Ovary (tissue), 9 donors: ENCODE measurements around the gene SUSD5. TPM values are rescaled to one million over a fixed set of nuclear protein-coding genes. Genes with fewer than 3 reads are reported as not detected.
"Not testable (repeated sequence)": the region's sequence is repeated elsewhere in the genome, so short reads cannot be mapped to it uniquely, and the experiment has no call there.

Experiments used
- DNase-seq, 5 donors: peaks; one replicate each; pipeline ENCODE4 v3.0.0-alpha.2; 2019 to 2020
- H3K27ac ChIP-seq, 2 donors: fragments of 200-600 bp; one replicate each; pipeline versions ENCODE4 v1.5.1 to v1.8.0; 2019 to 2022
- H3K27me3 ChIP-seq: fragments of 200-600 bp; one replicate; pipeline ENCODE4 v1.8.0; 2022
- H3K36me3 ChIP-seq: fragments of 200-600 bp; sonication (generic); one replicate; pipeline ENCODE4 v1.5.1; 2019
- H3K4me1 ChIP-seq: one replicate; pipeline ENCODE4 v1.8.1; 2013; ENCODE audit warnings: mild to moderate bottlenecking, moderate library complexity; ENCODE audit not compliant: insufficient read depth
- H3K4me3 ChIP-seq: fragments of 200-600 bp; sonication (generic); one replicate; pipeline ENCODE4 v1.5.1; 2017
- H3K9me3 ChIP-seq, 2 donors: fragments of 200-600 bp in 1 of 2; sonication (generic) in 1 of 2; one replicate each; pipeline versions ENCODE4 v1.5.1 to v1.8.1; 2013 to 2019; ENCODE audit warnings: mild to moderate bottlenecking in 1 of 2, moderate library complexity in 1 of 2
- CTCF ChIP-seq, 3 donors: fragments of 450-650 bp in 2 of 3; fragments of 200-600 bp in 1 of 3; IDR thresholded peaks; one replicate each; pipeline versions ENCODE4 v1.5.1 to v1.8.0; 2016 to 2022; ENCODE audit warnings: antibody characterized with exemption in 3 of 3, mild to moderate bottlenecking in 1 of 3
- EP300 ChIP-seq: sonication (generic); formaldehyde crosslinking; IDR thresholded peaks from one replicate; pipeline ENCODE4 v1.6.1; 2017; ENCODE audit warnings: antibody characterized with exemption
- POLR2A ChIP-seq: fragments of 450-650 bp; IDR thresholded peaks from one replicate; pipeline ENCODE4 v1.6.1; 2017; ENCODE audit warnings: antibody characterized with exemption, mild to moderate bottlenecking, moderate library complexity
- WGBS, 3 donors: extraction: QIAGEN DNeasy Blood & Tissue Kit in 1 of 3; methylation state at CpG; one replicate each; pipeline versions ENCODE4 v1.1.5 to v1.1.7; 2013 to 2017; 5-methylcytosine and 5-hydroxymethylcytosine counted together
- intact Hi-C, 4 donors: fragments of 100-400 bp; cut with DNase I; formaldehyde crosslinking; loops; one replicate each; pipeline versions ENCODE4 v1.11.0 to v1.15.1; 2022 to 2023
- polyA plus RNA-seq, 2 donors: library from polyadenylated mRNA; stranded (reverse); fragments of 200-250 nt in 1 of 2; fragments of 350-450 nt in 1 of 2; fragmentation: Illumina TruSeq in 1 of 2; extraction: RNeasy Lipid Tissue Mini Kit (QIAGEN cat#74804) in 1 of 2; gene quantifications; one replicate each; pipeline ENCODE4 v1.2.3, GENCODE V29; 2013 to 2014
- total RNA-seq, 7 donors: library from RNA; depleted of rRNA in 2 of 7; stranded (reverse); fragments of >200 nt in 2 of 7; fragmentation: NEBNext Ultra II Directional in 3 of 7; extraction: Animal tissue kit (Norgen Biotek cat#: 25700) in 3 of 7; gene quantifications; one replicate each; pipeline versions ENCODE4 v1.1.0 to v1.2.4, GENCODE V29; 2016 to 2023
- donor health status: DM: no; HTN: no; CAD: no; lungs with moderate emphysema.
- donor health status: DM: no; HTN: no; CAD: no.
- donor health status: Bipolar disorder and iron deficiency.
- donor health status: DM: yes; HTN: yes; CAD: no.
- donor health status: DM: no; HTN: no; CAD: no.
- donor health status: DM: yes; HTN: yes; CAD: no.

SUSD5 gene
- total and polyA plus RNA-seq, 9 donors, result 0.24 to 16.0 (median 2.7) TPM

DNA sequence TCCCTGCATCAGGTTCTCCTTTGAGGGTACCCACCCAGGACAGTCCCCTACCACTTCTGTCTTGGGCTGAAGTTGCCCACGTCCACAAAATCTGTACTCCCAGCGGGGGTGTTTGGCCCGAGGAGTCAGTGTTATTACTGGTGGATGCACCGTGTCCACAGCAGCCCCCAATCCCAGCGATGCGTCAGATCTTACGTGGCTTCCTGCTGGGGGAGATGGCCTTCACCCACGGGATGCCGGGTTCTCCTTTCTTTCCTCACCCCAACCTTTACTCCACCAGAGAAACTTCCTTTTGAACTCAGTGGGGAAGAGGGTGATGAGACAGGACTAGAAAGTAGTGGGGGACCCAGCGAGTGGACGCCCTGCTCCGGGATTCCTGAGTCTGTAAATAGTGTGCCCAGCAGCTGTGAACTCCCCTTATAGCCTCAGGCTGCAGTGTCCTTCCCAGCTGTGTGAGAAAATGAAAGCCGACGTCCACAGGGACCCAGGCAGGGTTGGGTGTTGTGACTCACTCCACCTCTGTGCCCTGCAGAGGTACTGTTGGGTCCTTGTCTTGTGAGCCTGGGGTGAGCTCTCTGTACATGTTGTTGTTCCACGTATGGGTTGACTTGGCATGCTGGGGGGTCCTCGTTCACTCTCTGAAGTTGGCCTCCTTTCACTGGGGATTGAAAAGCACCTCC lies 73.2 kb downstream of the SUSD5 start:
- Histone ChIP-seq H3K9me3 (no peaks in the 10 kb centered on the region), H3K36me3 (no peaks in the 10 kb centered on the region), H3K4me3 (no peak overlapping the region), H3K27ac (no peak overlapping the region), H3K27me3 (no peaks in the 10 kb centered on the region), H3K4me1 (peaks cover 6% of the 10 kb centered on the region)
- TF ChIP-seq EP300, result no peak
- no peak for TF ChIP-seq POLR2A
- 93 to 97% (median 95%) methylated on average over 15 to 16 of the region's 16 CpGs for WGBS, 3 donors
- intact Hi-C loops, result no loop called here
- no peak for DNase-seq

DNA sequence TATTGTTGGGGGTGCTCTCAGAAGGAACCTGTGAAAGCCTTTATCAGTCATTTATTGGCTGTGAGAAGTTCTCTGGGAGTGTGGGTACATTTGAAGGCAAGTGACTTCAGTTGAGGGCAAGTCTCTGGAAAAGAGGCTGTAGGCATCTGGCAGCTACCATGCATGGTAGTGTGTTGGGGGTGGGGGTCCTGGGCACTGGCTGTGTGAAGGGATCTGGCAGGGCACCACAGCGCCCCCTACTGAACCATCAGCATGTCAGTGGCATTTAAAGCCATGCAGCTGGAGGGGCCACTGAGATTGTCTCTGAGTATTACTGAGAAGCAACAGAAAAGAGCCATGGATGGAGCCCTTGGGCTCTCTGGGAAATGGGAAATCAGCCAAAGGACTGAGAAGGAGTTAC lies 74.2 kb downstream of the SUSD5 start:
- Histone ChIP-seq H3K36me3 (no peaks in the 10 kb centered on the region), H3K9me3 (no peaks in the 10 kb centered on the region), H3K27me3 (no peaks in the 10 kb centered on the region), H3K27ac (no peak overlapping the region), H3K4me3 (no peak overlapping the region), H3K4me1 (peaks cover 6% of the 10 kb centered on the region)
- intact Hi-C loops, result no loop called here
- 33 to 53% (median 42%) methylated on average over 1 of the region's 1 CpG for WGBS, 3 donors
- TF ChIP-seq CTCF (IDR thresholded peaks at IDR 0.05), result no peak
- TF ChIP-seq POLR2A, result no peak
- TF ChIP-seq EP300, result no peak
- no peak for DNase-seq

- Histone ChIP-seq H3K4me3 (no peak overlapping the region), H3K27me3 (no peaks in the 10 kb centered on the region), H3K36me3 (no peaks in the 10 kb centered on the region), H3K4me1 (no peaks in the 10 kb centered on the region), H3K27ac (no peak overlapping the region), H3K9me3 (no peaks in the 10 kb centered on the region)
- intact Hi-C loops, result no loop called here
- WGBS, 3 donors, result 84 to 92% (median 91%) methylated on average over 3 of the region's 3 CpGs
- DNase-seq, result no peak
- TF ChIP-seq EP300 (no peak), CTCF (IDR thresholded peaks at IDR 0.05) (no peak), POLR2A (no peak)
These were observed 77.6 kb downstream of the SUSD5 start for GRCh38 chr3:33141006-33141405.

GRCh38 chr3:33139996-33140395 lies 78.6 kb downstream of the SUSD5 start:
- no peak overlapping the region for H3K27ac ChIP-seq
- no peak overlapping the region for H3K4me3 ChIP-seq
- WGBS, 3 donors, result 5 to 22% (median 7%) methylated on average over 2 of the region's 2 CpGs
- H3K36me3 ChIP-seq, result no peaks in the 10 kb centered on the region
- TF ChIP-seq EP300 (no peak), CTCF (IDR thresholded peaks at IDR 0.05) (no peak), POLR2A (no peak)
- no peaks in the 10 kb centered on the region for H3K4me1 ChIP-seq
- intact Hi-C loops, result no loop called here
- no peaks in the 10 kb centered on the region for H3K27me3 ChIP-seq
- DNase-seq, result no peak
- no peaks in the 10 kb centered on the region for H3K9me3 ChIP-seq

DNA sequence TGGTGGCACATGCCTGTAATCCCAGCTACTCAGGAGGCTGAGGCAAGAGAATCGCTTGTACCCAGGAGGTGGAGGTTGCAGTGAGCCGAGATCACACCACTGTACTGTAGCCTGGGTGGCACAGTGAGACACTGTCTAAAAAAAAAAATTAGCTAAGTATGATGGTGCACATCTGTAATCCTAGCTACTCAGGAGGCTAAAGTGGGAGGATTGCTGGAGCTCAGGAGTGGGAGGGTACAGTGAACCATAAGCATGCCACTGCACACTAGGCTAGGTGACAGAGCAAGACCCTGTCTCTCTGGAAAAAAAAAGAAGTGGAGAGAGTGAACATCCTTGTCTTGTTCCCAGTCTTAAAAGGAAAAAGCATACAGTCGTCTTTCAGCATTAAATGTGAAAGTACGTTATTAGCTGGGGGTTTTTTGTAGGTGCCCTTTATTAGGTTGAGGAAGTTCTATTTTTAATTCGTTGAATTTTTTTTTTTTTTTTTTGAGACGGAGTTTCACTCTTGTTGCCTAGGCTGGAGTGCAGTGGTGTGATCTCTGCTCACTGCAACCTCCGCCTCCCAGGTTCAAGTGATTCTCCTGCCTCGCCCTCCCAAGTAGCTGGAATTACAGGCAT lies 79.5 kb downstream of the SUSD5 start:
- DNase-seq, H3K27me3 ChIP-seq, H3K27ac ChIP-seq, H3K4me3 ChIP-seq, H3K36me3 ChIP-seq, intact Hi-C loops, H3K4me1 ChIP-seq, H3K9me3 ChIP-seq: not testable (repeated sequence)
- 90 to 91% (median 90%) methylated on average over 8 of the region's 8 CpGs for WGBS, 3 donors
